Colonic mucosa (tissue), 2 donors: ENCODE data around the gene DCUN1D5. TPM values are rescaled to one million over a fixed set of nuclear protein-coding genes. Genes with fewer than 3 reads are reported as not detected.

Experiments used
- total RNA-seq, 2 donors: library from RNA; stranded (reverse); fragmentation: NEBNext Ultra II Directional in 1 of 2; extraction: Animal tissue kit (Norgen Biotek cat#: 25700) in 1 of 2; gene quantifications; one replicate each; pipeline ENCODE4 v1.2.1, GENCODE V29; 2021
- donor health status: DM: no; HTN: no; CAD: no.
- donor health status: DM: no; HTN: no; CAD: no.

Gene DCUN1D5
- total RNA-seq, 2 donors from 2014 or later = 14.7 to 25.4 TPM

Other genes with a start within 250 kb of the DCUN1D5 start
- gene MMP3, start 248.6 kb downstream of the DCUN1D5 start, total RNA-seq = 1 to 10 TPM; 1.1 to 1.6 TPM
- 10 to 100 TPM in 1 of 2 donors, 1 to 10 TPM in 1; 2.3 to 11.7 TPM for gene MMP12, start 217.2 kb downstream of the DCUN1D5 start, total RNA-seq
- not detected for gene MMP13, start 136.4 kb downstream of the DCUN1D5 start, total RNA-seq
- 1 to 10 TPM; 2.1 to 2.8 TPM for gene DYNC2H1, start 17.3 kb upstream of the DCUN1D5 start, total RNA-seq